Measurements from ENCODE around the gene ENGASE.
A peak's percentile ranks its signal among the peaks of the same experiment; 100 is the strongest.

The ENGASE gene

GRCh38 chr17:79084291-79085153, 9.9 kb downstream of the ENGASE start:
- no peaks in the 10 kb centered on the region for H3K9me3 ChIP-seq (ENCODE audit: control insufficient read depth, low read length)
- peaks cover 59% of the 10 kb centered on the region for H3K36me3 ChIP-seq (ENCODE audit: control insufficient read depth, insufficient read depth, low read length, severe bottlenecking)
- no peak overlapping the region for H3K9ac ChIP-seq (ENCODE audit: low read length)
- DNase-seq (ENCODE audit: low read depth): no peak
- H3K4me3 ChIP-seq (ENCODE audit: low read length): no peak overlapping the region
- H3K4me1 ChIP-seq (ENCODE audit: control insufficient read depth, insufficient read depth, low read length): no peaks in the 10 kb centered on the region
- no peaks in the 10 kb centered on the region for H3K27me3 ChIP-seq (replicated peaks; ENCODE audit: control insufficient read depth, insufficient read depth, low read length)

GRCh38 chr17:79085154-79085920, 10.7 kb downstream of the ENGASE start:
- H3K36me3 ChIP-seq (ENCODE audit: control insufficient read depth, insufficient read depth, low read length, severe bottlenecking): peaks cover 51% of the 10 kb centered on the region
- no peaks in the 10 kb centered on the region for H3K9me3 ChIP-seq (ENCODE audit: control insufficient read depth, low read length)
- DNase-seq (ENCODE audit: low read depth): no peak
- no peaks in the 10 kb centered on the region for H3K27me3 ChIP-seq (replicated peaks; ENCODE audit: control insufficient read depth, insufficient read depth, low read length)
- H3K4me1 ChIP-seq (ENCODE audit: control insufficient read depth, insufficient read depth, low read length): peaks cover 3% of the 10 kb centered on the region
- no peak overlapping the region for H3K4me3 ChIP-seq (ENCODE audit: low read length)
- no peak overlapping the region for H3K9ac ChIP-seq (ENCODE audit: low read length)

DNA sequence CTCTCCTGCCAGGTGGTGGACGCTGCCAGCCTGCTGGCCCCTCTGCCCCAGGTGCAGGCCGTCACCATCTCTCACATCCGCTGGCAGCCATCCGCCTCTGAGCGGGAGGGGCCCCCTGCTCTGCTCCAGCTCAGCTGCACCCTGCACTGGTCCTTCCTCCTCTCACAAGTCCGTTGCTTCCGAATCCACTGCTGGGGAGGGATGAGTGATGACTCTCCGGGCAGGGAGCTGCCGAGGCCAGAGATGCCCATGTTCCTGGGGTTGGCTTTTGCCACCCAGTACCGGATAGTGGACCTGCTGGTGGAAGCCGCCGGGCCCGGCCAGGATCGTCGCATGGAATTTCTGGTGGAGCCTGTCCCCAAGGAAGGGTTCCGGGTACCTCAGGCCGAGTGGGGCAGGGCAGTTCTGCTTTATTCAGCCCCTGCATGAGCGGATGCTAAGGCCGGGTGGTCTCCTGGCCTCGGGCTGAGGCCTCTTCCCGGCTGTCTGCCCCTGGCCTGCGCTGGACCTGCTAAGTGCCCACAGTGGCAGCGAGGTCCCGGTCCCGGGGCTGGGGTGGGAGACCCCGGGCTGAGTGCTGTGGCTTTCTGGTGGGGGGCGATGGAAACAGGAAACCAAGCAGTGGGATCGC, 11.4 kb downstream of the ENGASE start:
- Histone ChIP-seq H3K27me3 (replicated peaks; ENCODE audit: control insufficient read depth, insufficient read depth, low read length) (no peaks in the 10 kb centered on the region), H3K4me1 (ENCODE audit: control insufficient read depth, insufficient read depth, low read length) (peaks cover 7% of the 10 kb centered on the region), H3K36me3 (ENCODE audit: control insufficient read depth, insufficient read depth, low read length, severe bottlenecking) (peaks cover 47% of the 10 kb centered on the region), H3K9me3 (ENCODE audit: control insufficient read depth, low read length) (no peaks in the 10 kb centered on the region), H3K4me3 (ENCODE audit: low read length) (no peak overlapping the region), H3K9ac (ENCODE audit: low read length) (no peak overlapping the region)
- no peak for DNase-seq (ENCODE audit: low read depth)

DNA sequence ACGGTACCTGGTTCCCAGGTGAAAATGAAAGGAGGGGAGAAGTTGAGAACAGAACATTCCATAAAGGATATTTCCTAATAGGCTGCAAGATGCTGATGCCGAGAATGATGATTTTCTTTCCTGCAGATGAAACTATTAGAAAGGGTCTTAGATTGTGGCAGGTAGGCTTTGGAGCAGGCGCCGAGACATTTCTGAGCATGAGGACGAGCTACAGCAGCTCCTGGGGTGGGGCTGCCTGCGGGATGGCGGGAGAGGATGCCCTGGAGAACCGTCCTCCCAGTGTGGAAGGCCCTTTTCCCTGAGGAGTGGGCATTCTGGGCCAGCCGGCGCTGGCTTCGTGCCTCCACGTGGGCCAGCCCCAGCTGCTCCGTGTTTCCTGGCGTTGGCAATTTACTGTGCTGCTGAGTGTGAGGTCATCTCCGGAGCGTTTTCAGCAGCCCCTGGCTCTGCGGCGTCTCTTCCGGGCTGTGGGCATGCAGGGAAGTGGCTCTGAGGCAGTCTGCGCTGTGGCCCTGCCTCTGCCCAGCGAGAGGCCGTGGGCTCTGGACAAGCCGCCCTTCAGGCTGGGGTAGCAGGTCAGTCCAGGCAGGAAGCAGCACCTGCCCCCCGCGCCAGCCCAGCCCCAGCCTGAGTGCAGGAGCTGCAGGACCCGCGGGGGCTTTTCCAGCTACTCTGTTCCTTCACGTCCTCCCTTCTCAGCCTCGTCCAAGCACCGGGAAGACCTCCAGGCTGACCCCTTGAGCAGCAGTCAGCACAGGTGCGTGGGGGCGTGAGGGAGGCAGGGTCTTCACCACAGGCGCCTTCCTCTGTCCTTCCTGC, 12.2 kb downstream of the ENGASE start:
- Histone ChIP-seq H3K4me3 (ENCODE audit: low read length) (no peak overlapping the region), H3K9ac (ENCODE audit: low read length) (no peak overlapping the region), H3K36me3 (ENCODE audit: control insufficient read depth, insufficient read depth, low read length, severe bottlenecking) (peaks cover 43% of the 10 kb centered on the region), H3K27me3 (replicated peaks; ENCODE audit: control insufficient read depth, insufficient read depth, low read length) (peaks cover 7% of the 10 kb centered on the region), H3K9me3 (ENCODE audit: control insufficient read depth, low read length) (no peaks in the 10 kb centered on the region), H3K4me1 (ENCODE audit: control insufficient read depth, insufficient read depth, low read length) (peaks cover 7% of the 10 kb centered on the region)
- DNase-seq (ENCODE audit: low read depth): no peak

- H3K4me3 ChIP-seq (ENCODE audit: low read length): no peak overlapping the region
- peak; percentile 81 for DNase-seq (ENCODE audit: low read depth)
- H3K36me3 ChIP-seq (ENCODE audit: control insufficient read depth, insufficient read depth, low read length, severe bottlenecking): peaks cover 38% of the 10 kb centered on the region
- no peak overlapping the region for H3K9ac ChIP-seq (ENCODE audit: low read length)
- H3K9me3 ChIP-seq (ENCODE audit: control insufficient read depth, low read length): no peaks in the 10 kb centered on the region
- H3K27me3 ChIP-seq (replicated peaks; ENCODE audit: control insufficient read depth, insufficient read depth, low read length): peaks cover 14% of the 10 kb centered on the region
- peaks cover 7% of the 10 kb centered on the region for H3K4me1 ChIP-seq (ENCODE audit: control insufficient read depth, insufficient read depth, low read length)
These were observed 13.0 kb downstream of the ENGASE start for GRCh38 chr17:79087428-79088143.

DNA sequence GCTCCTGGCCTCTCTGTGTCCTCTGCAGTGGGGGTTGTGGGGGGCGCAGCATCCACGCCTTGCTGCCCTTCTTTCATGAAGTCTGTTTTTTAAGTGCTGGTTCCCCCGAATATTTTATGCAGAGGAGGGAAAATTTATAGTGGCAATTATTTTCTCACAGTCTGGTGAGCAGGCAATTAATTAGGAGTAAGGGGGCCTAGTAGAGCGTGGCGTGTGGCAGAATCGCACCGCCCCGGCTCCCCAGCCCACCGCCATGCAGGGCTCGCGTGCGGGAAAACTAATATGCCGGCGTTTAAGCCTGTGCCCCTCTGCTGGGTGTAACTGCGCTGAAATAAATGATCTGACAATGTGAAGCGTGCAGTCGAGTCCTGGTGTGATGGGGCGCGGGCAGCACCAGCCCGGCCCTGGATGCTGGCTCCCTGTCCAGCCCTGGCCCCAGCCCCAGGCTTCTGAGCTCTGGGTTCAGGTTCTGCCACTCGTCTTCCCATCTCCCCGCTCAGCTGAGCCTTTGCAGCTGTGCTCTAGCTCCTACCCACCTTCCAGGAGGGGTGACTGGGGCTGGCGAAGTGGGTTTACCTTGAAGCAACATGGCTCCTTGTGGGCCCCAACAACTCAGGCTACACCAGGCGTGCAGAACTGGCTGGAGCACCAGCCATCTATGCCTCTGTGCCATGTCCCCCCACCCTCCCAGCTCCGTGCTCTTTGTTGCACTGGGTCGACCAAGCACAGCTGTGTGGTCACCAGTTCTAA, 13.8 kb downstream of the ENGASE start:
- no peak for DNase-seq (ENCODE audit: low read depth)
- Histone ChIP-seq H3K9me3 (ENCODE audit: control insufficient read depth, low read length) (no peaks in the 10 kb centered on the region), H3K4me3 (ENCODE audit: low read length) (no peak overlapping the region), H3K36me3 (ENCODE audit: control insufficient read depth, insufficient read depth, low read length, severe bottlenecking) (peaks cover 31% of the 10 kb centered on the region), H3K4me1 (ENCODE audit: control insufficient read depth, insufficient read depth, low read length) (peaks cover 7% of the 10 kb centered on the region), H3K27me3 (replicated peaks; ENCODE audit: control insufficient read depth, insufficient read depth, low read length) (peaks cover 16% of the 10 kb centered on the region), H3K9ac (ENCODE audit: low read length) (no peak overlapping the region)

DNA sequence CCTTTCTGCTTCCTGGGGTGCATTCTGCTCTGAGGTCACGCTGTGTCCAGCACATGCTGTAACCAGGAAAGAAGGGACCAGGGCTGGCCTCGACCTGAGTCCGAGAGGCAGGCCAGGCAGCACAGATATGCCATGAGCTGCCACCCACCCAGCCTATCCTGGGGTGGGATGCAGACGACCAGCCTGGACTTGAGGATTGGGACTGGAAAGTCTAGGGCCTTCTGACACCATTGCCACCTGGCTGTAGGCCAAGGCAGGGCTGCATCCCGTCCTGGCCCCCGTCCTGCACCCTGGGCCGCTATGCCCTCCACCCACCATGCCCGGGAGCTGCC, 14.3 kb downstream of the ENGASE start:
- Histone ChIP-seq H3K36me3 (ENCODE audit: control insufficient read depth, insufficient read depth, low read length, severe bottlenecking) (peaks cover 26% of the 10 kb centered on the region), H3K9ac (ENCODE audit: low read length) (no peak overlapping the region), H3K4me3 (ENCODE audit: low read length) (no peak overlapping the region), H3K27me3 (replicated peaks; ENCODE audit: control insufficient read depth, insufficient read depth, low read length) (peaks cover 19% of the 10 kb centered on the region), H3K4me1 (ENCODE audit: control insufficient read depth, insufficient read depth, low read length) (peaks cover 7% of the 10 kb centered on the region), H3K9me3 (ENCODE audit: control insufficient read depth, low read length) (no peaks in the 10 kb centered on the region)
- no peak for DNase-seq (ENCODE audit: low read depth)

DNA sequence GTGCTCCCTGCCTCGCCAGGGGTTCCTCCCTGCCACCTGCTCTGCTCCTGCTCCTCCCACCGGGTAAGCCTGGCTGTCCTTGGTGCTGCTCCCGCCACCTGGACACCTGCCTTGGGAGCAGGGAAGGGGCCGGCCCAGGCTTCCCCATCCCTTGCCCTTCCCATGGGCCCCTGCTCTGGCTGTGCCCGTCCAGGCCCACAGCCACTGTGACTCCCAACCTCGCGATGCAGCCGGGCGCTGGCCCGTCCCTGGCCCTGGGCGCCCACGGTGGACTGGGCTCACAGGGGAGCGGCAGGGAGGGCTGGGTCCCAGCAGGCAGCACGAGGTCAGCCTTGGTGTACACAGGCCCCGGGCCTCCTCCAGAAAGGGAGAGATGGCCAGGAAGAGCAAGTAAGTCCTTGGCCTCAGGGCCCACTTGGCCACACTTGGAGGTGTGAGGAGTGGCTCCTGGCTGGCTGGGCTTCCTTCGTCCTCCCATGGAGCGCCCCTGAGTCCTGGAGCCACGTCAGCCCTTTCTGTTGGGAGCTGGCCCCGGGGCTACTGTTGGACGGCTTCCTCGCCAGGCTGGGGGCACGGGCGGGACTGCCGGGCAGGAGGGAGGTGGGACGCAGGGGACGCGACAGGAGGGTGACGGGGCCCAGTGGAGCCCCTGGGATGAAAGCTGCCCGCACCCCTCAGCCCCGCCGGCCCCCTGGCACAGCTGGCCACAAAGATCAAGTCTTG, 15.3 kb downstream of the ENGASE start:
- no peaks in the 10 kb centered on the region for H3K9me3 ChIP-seq (ENCODE audit: control insufficient read depth, low read length)
- peak overlapping the region; percentile 49 for H3K9ac ChIP-seq (ENCODE audit: low read length)
- peaks cover 7% of the 10 kb centered on the region for H3K4me1 ChIP-seq (ENCODE audit: control insufficient read depth, insufficient read depth, low read length)
- H3K27me3 ChIP-seq (replicated peaks; ENCODE audit: control insufficient read depth, insufficient read depth, low read length): peaks cover 23% of the 10 kb centered on the region
- no peak overlapping the region for H3K4me3 ChIP-seq (ENCODE audit: low read length)
- peaks cover 18% of the 10 kb centered on the region for H3K36me3 ChIP-seq (ENCODE audit: control insufficient read depth, insufficient read depth, low read length, severe bottlenecking)
- no peak for DNase-seq (ENCODE audit: low read depth)

DNA sequence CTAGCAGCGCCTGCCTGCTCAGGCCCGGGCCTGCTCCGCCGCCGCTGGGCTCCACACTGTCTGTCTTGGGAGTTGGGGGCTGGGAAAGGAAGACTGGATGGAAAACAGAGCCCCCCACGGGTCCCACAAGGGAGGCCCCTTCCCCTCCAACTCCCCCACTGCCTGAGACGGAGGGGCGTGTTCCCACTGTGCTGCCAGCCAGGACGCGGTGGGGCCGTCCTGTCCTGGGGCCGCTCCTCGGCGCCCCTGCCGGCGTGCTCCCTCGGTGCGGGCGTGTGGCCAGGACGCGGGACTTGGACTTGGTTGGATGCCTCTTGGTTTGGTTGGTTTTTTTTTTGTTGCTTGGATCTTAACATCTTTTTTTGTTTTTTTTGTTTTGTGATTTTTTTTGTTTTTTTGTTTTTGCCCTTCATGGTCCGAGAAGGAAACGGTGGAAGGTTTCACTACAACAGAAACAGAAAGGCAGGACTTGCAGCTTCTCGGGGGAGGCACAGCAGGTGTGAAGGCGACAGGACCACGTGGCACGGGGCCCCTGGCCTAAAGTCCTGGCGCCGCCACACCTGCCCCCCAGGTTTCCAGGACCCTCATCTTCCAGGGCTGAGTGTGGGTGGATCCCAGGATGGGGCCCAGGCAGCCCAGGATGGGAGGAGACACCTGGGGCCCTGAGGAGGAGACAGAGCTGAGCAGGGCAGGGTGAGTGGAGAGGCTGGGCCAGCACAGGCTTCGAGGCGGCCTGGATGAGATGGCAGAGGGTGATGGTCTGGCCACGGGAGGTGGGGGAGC, 16.0 kb downstream of the ENGASE start:
- H3K36me3 ChIP-seq (ENCODE audit: control insufficient read depth, insufficient read depth, low read length, severe bottlenecking): peaks cover 11% of the 10 kb centered on the region
- no peak overlapping the region for H3K4me3 ChIP-seq (ENCODE audit: low read length)
- H3K9me3 ChIP-seq (ENCODE audit: control insufficient read depth, low read length): no peaks in the 10 kb centered on the region
- DNase-seq (ENCODE audit: low read depth): peak; percentile 14
- peak overlapping the region; percentile 49 for H3K9ac ChIP-seq (ENCODE audit: low read length)
- peaks cover 7% of the 10 kb centered on the region for H3K4me1 ChIP-seq (ENCODE audit: control insufficient read depth, insufficient read depth, low read length)
- peaks cover 27% of the 10 kb centered on the region for H3K27me3 ChIP-seq (replicated peaks; ENCODE audit: control insufficient read depth, insufficient read depth, low read length)

Measured in adipocyte (in vitro differentiated cells).